Coronary artery (tissue), 2 donors: ENCODE measurements around the gene SLC10A7.

Experiments used
- DNase-seq: peaks from one replicate; pipeline ENCODE4 v3.0.0-alpha.2; 2017; ENCODE audit warnings: low spot score
- H3K27ac ChIP-seq, 2 donors: fragments of 200-600 bp; sonication (generic); one replicate each; pipeline ENCODE4 v1.5.1; 2016 to 2019
- H3K4me3 ChIP-seq: fragments of 200-600 bp; sonication (generic); 2 replicates; pipeline ENCODE4 v1.5.1; 2016; ENCODE audit warnings: mild to moderate bottlenecking, moderate library complexity
- CTCF ChIP-seq: fragments of 200-600 bp; sonication (generic); IDR thresholded peaks from one replicate; pipeline ENCODE4 v1.5.1; 2019; ENCODE audit warnings: antibody characterized with exemption

SLC10A7 gene

GRCh38 chr4:146260521-146260920, 261.2 kb downstream of the SLC10A7 start:
- no peak for TF ChIP-seq CTCF
- H3K27ac ChIP-seq: no peak overlapping the region
- H3K4me3 ChIP-seq: no peak overlapping the region
- DNase-seq: no peak

GRCh38 chr4:146257511-146257910, 264.2 kb downstream of the SLC10A7 start:
- TF ChIP-seq CTCF: no peak
- H3K4me3 ChIP-seq: no peak overlapping the region
- DNase-seq: no peak
- no peak overlapping the region for H3K27ac ChIP-seq

GRCh38 chr4:146256328-146256727, 265.4 kb downstream of the SLC10A7 start:
- TF ChIP-seq CTCF: no peak
- no peak for DNase-seq
- Histone ChIP-seq H3K4me3 (no peak overlapping the region), H3K27ac (no peak overlapping the region)

GRCh38 chr4:146255874-146256273, 265.9 kb downstream of the SLC10A7 start:
- Histone ChIP-seq H3K27ac (no peak overlapping the region), H3K4me3 (no peak overlapping the region)
- DNase-seq: no peak
- no peak for TF ChIP-seq CTCF

- no peak for TF ChIP-seq CTCF
- no peak for DNase-seq
- Histone ChIP-seq H3K4me3 (no peak overlapping the region), H3K27ac (no peak overlapping the region)
These were observed 266.3 kb downstream of the SLC10A7 start for GRCh38 chr4:146255463-146255862.

- Histone ChIP-seq H3K4me3 (no peak overlapping the region), H3K27ac (no peak overlapping the region)
- TF ChIP-seq CTCF: no peak
- no peak for DNase-seq
These were observed 268.6 kb downstream of the SLC10A7 start for GRCh38 chr4:146252969-146253611.

- Histone ChIP-seq H3K27ac (no peak overlapping the region), H3K4me3 (no peak overlapping the region)
- TF ChIP-seq CTCF: no peak
- DNase-seq: no peak
These were observed 274.4 kb downstream of the SLC10A7 start for GRCh38 chr4:146247356-146247755.
